Smooth muscle cell of the umbilical artery (primary cell): Measurements from ENCODE around the gene RDX. TPM values are rescaled to one million over a fixed set of nuclear protein-coding genes. Genes with fewer than 3 reads are reported as not detected.

Experiments used
- total RNA-seq: library from RNA; depleted of rRNA; stranded (reverse); fragments of >200 nt; gene quantifications from 2 replicates; pipeline ENCODE4 v1.2.3, GENCODE V29; 2014

The RDX gene
- 76.3 and 110 TPM in 2 replicates for total RNA-seq

GRCh38 chr11:110296226-110297075 lies at the start of gene RDX:
Gene RDX, minus strand, starts transcription at chr11:110296614. Its CDS starts 16,922 bp downstream, at chr11:110279692.

Other genes starting within 250 kb of the RDX start
- 18.7 and 24.9 TPM in 2 replicates for gene ZC3H12C, start 203.2 kb downstream of the RDX start, total RNA-seq
- 7.2 and 10.7 TPM in 2 replicates for gene FDX1, start 133.3 kb upstream of the RDX start, total RNA-seq